Peyer's patch (tissue), 4 donors: Measurements from ENCODE around the gene SLC51B.

ENCODE experiments used
- POLR2A ChIP-seq, 2 donors: fragments of 450-650 bp; IDR thresholded peaks; one replicate each; pipeline ENCODE4 v1.5.1; 2017; ENCODE audit warnings: antibody characterized with exemption in 2 of 2, mild to moderate bottlenecking in 2 of 2, moderate library complexity in 2 of 2
- TF ChIP-seq, protein P1 (sequence below), 6 experiments: fragments of 450-650 bp in 4 of 6; fragments of 200-600 bp in 2 of 6; sonication (generic) in 1 of 6; IDR thresholded peaks; one replicate each; pipeline ENCODE4 v1.5.1; 2017 to 2019; ENCODE audit warnings: antibody characterized with exemption in 6 of 6, mild to moderate bottlenecking in 3 of 6, moderate library complexity in 1 of 6

DNA sequence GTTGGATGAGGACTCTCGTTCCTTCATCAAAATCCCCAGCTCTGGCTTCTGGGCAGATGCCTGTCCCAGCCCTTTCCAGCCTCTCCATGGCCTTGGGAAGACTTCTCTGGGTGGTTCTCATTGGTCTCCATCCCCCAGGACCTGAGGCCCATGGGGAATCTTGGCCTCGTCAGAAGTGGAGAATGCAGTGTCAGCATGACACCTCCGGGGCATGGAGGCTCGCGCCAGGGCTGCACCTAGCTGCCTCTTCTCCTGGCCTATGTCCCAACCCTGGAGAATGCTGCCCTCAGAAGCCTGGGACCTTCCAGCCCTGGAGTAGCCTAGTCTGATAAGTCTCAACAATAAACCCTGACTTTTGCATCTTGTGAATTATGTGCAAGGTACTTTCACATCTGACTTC, 34.4 kb downstream of the SLC51B start:
- TF ChIP-seq POLR2A (IDR thresholded peaks at IDR 0.05), result no peak
- TF ChIP-seq, protein P1, sequence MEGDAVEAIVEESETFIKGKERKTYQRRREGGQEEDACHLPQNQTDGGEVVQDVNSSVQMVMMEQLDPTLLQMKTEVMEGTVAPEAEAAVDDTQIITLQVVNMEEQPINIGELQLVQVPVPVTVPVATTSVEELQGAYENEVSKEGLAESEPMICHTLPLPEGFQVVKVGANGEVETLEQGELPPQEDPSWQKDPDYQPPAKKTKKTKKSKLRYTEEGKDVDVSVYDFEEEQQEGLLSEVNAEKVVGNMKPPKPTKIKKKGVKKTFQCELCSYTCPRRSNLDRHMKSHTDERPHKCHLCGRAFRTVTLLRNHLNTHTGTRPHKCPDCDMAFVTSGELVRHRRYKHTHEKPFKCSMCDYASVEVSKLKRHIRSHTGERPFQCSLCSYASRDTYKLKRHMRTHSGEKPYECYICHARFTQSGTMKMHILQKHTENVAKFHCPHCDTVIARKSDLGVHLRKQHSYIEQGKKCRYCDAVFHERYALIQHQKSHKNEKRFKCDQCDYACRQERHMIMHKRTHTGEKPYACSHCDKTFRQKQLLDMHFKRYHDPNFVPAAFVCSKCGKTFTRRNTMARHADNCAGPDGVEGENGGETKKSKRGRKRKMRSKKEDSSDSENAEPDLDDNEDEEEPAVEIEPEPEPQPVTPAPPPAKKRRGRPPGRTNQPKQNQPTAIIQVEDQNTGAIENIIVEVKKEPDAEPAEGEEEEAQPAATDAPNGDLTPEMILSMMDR (IDR thresholded peaks at IDR 0.05), result no peak
